ENCODE data around the gene THSD4. TPM values are rescaled to one million over a fixed set of nuclear protein-coding genes. Genes with fewer than 3 reads are reported as not detected.
"Not testable (repeated sequence)": the region's sequence is repeated elsewhere in the genome, so short reads cannot be mapped to it uniquely, and the experiment has no call there.

The THSD4 gene
- total RNA-seq, 6 donors from 2014 or later, result 16.8 to 39.7 (median 21.7) TPM

GRCh38 chr15:71372769-71373168 lies 257.5 kb downstream of the THSD4 start:
- peak in 1 of 2 donors; percentile 55 for TF ChIP-seq POLR2AphosphoS5 (IDR thresholded peaks at IDR 0.05)
- not testable (repeated sequence) for H3K27me3 ChIP-seq; H3K36me3 ChIP-seq; H3K9me3 ChIP-seq; ATAC-seq (ENCODE audit: low FRiP score in 2 of 2); H3K4me3 ChIP-seq
- 17 to 18% methylated on average over 6 to 7 of the region's 7 CpGs for WGBS, 2 donors
- DNase-seq, result peak; percentile 36 to 47
- Histone ChIP-seq H3K4me1 (peaks cover 13 to 35% (median 22%) of the 10 kb centered on the region in 4 donors), H3K27ac (peak overlapping the region; percentile 40 to 74 (median 55))

- peak; percentile 22 to 39 for ATAC-seq (ENCODE audit: low FRiP score in 2 of 2)
These were observed 258.6 kb downstream of the THSD4 start for GRCh38 chr15:71373917-71374316.

GRCh38 chr15:71374607-71375352 lies 259.5 kb downstream of the THSD4 start:
- H3K27ac ChIP-seq, result peak overlapping the region in 3 of 4 donors; percentile 8 to 44 (median 40)
- no peak overlapping the region for H3K4me3 ChIP-seq
- 63 to 68% methylated on average over 6 of the region's 6 CpGs for WGBS, 2 donors
- peak; percentile 65 to 85 for ATAC-seq (ENCODE audit: low FRiP score in 2 of 2)
- no peaks in the 10 kb centered on the region for H3K27me3 ChIP-seq
- H3K4me1 ChIP-seq, result peaks cover 13 to 35% (median 22%) of the 10 kb centered on the region in 4 donors
- DNase-seq, result no peak
- H3K36me3 ChIP-seq, result no peaks in the 10 kb centered on the region
- H3K9me3 ChIP-seq, result no peaks in the 10 kb centered on the region
- TF ChIP-seq POLR2A (IDR thresholded peaks at IDR 0.05) (no peak), CTCF (IDR thresholded peaks at IDR 0.05) (no peak), POLR2AphosphoS5 (IDR thresholded peaks at IDR 0.05) (peak; percentile 17 to 57), EP300 (IDR thresholded peaks at IDR 0.05) (peak in 2 of 4 donors; percentile 32 to 46)

More at GRCh38 chr15:71373917-71374316, 258.6 kb downstream of the THSD4 start:
- Histone ChIP-seq H3K27ac (peak overlapping the region; percentile 40 to 74 (median 53)), H3K4me3 (no peak overlapping the region), H3K9me3 (no peaks in the 10 kb centered on the region), H3K4me1 (peaks cover 13 to 35% (median 22%) of the 10 kb centered on the region in 4 donors), H3K36me3 (no peaks in the 10 kb centered on the region), H3K27me3 (no peaks in the 10 kb centered on the region)
- TF ChIP-seq CTCF (IDR thresholded peaks at IDR 0.05), result no peak
- no peak for TF ChIP-seq EP300 (IDR thresholded peaks at IDR 0.05)
- no peak for TF ChIP-seq POLR2AphosphoS5 (IDR thresholded peaks at IDR 0.05)
- TF ChIP-seq POLR2A (IDR thresholded peaks at IDR 0.05), result no peak
- no peak for DNase-seq
- WGBS, 2 donors, result 78% methylated on average over 1 of the region's 1 CpG

GRCh38 chr15:71375934-71376333 lies 260.7 kb downstream of the THSD4 start:
- no peak for ATAC-seq (ENCODE audit: low FRiP score in 2 of 2)
- H3K4me3 ChIP-seq, result no peak overlapping the region
- TF ChIP-seq POLR2A (IDR thresholded peaks at IDR 0.05), result no peak
- TF ChIP-seq CTCF (IDR thresholded peaks at IDR 0.05), result no peak
- TF ChIP-seq POLR2AphosphoS5 (IDR thresholded peaks at IDR 0.05), result no peak
- no peak for TF ChIP-seq EP300 (IDR thresholded peaks at IDR 0.05)
- H3K4me1 ChIP-seq, result peaks cover 13 to 35% (median 22%) of the 10 kb centered on the region in 4 donors
- no peak for DNase-seq
- H3K9me3 ChIP-seq, result no peaks in the 10 kb centered on the region
- 97 to 98% methylated on average over 3 of the region's 3 CpGs for WGBS, 2 donors
- no peak overlapping the region for H3K27ac ChIP-seq
- H3K36me3 ChIP-seq, result no peaks in the 10 kb centered on the region
- H3K27me3 ChIP-seq, result no peaks in the 10 kb centered on the region

GRCh38 chr15:71379893-71380292 lies 264.6 kb downstream of the THSD4 start:
- TF ChIP-seq EP300 (IDR thresholded peaks at IDR 0.05) (no peak), POLR2A (IDR thresholded peaks at IDR 0.05) (no peak), POLR2AphosphoS5 (IDR thresholded peaks at IDR 0.05) (no peak), CTCF (IDR thresholded peaks at IDR 0.05) (no peak)
- Histone ChIP-seq H3K4me3 (no peak overlapping the region), H3K27ac (no peak overlapping the region), H3K4me1 (peaks cover 0 to 12% (median 5%) of the 10 kb centered on the region in 4 donors), H3K9me3 (no peaks in the 10 kb centered on the region), H3K27me3 (no peaks in the 10 kb centered on the region), H3K36me3 (no peaks in the 10 kb centered on the region)
- DNase-seq, result no peak
- ATAC-seq (ENCODE audit: low FRiP score in 2 of 2), result no peak
- 73 to 77% methylated on average over 2 of the region's 2 CpGs for WGBS, 2 donors

Data from upper lobe of left lung (tissue), 6 donors.